Glomerular visceral epithelial cell (primary cell): ENCODE data around the gene TBX1.
A peak's percentile ranks its signal among the peaks of the same experiment; 100 is the strongest.
"Not testable (repeated sequence)": the region's sequence is repeated elsewhere in the genome, so short reads cannot be mapped to it uniquely, and the experiment has no call there.

Experiments used
- DNase-seq: peaks from one replicate; pipeline ENCODE4 v3.0.0-alpha.2; 2016; ENCODE audit errors: extremely low spot score

Gene TBX1

DNA sequence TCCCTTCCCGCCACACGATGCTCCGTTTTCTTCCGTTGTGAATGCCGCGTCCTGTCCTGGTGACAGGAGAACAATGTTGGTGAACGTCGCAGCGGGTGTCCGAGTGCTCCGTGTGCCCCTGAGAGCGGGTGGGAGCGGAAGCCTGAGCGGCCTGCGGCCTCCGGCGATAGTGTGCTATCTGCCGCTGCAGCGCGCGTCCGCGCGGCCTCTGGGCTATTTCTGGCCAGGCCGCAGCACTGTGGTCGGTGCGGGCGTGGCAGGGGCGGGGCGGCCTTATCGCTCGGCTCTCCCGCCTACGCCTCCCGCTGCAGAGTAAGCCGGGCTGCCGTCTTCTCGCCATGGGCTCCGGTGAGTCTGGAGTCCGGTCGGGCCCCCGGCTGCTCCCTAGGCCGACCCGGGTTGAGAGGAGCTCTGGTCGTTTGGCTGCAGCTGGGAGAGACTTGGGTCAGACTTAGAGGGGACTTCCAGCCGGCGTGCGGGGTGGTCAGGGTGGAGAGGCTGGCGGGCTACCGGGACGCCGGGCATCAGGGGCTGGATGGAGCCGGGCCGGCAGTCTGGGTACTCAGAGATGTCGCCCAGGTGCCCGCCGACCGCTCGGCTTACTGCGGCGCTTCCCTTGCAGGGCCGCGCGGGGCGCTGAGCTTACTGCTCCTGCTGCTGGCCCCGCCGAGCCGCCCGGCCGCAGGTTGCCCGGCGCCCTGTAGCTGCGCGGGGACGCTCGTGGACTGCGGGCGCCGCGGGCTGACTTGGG is 37.2 kb upstream of the TBX1 start, which contains the start of gene GP1BB:
GP1BB (plus strand) TSS at position 308 of the 751 bp plus-strand sequence; CDS start at position 339, 31 bp downstream.
- peak; percentile 26 for DNase-seq

DNA sequence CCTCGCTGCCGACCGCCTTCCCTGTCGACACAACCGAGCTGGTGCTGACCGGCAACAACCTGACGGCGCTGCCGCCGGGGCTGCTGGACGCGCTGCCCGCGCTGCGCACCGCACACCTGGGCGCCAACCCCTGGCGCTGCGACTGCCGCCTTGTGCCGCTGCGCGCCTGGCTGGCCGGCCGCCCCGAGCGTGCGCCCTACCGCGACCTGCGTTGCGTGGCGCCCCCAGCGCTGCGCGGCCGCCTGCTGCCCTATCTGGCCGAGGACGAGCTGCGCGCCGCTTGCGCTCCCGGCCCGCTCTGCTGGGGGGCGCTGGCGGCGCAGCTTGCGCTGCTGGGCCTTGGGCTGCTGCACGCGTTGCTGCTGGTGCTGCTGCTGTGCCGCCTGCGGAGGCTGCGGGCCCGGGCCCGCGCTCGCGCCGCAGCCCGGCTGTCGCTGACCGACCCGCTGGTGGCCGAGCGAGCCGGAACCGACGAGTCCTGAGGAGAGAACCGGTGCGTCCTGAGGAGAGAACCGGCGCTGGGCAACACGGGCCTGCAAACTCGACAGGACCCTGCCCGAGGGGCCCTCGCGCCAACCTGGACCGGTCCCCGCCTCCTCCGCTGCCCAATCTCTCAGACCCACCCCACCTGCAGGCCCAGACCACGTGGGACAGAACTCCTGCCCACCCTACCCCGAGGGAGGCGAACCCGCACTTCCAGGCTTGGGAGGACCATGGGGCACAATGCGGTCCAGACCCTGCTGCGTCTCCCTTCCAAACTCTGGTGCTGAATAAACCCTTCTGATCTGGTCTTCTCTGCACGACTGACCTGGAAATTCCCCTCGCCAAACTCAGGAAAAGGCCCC is 36.4 kb upstream of the TBX1 start:
- peak; percentile 34 for DNase-seq

GRCh38 chr22:19724927-19725661 is 35.5 kb upstream of the TBX1 start:
- DNase-seq, result no peak

DNA sequence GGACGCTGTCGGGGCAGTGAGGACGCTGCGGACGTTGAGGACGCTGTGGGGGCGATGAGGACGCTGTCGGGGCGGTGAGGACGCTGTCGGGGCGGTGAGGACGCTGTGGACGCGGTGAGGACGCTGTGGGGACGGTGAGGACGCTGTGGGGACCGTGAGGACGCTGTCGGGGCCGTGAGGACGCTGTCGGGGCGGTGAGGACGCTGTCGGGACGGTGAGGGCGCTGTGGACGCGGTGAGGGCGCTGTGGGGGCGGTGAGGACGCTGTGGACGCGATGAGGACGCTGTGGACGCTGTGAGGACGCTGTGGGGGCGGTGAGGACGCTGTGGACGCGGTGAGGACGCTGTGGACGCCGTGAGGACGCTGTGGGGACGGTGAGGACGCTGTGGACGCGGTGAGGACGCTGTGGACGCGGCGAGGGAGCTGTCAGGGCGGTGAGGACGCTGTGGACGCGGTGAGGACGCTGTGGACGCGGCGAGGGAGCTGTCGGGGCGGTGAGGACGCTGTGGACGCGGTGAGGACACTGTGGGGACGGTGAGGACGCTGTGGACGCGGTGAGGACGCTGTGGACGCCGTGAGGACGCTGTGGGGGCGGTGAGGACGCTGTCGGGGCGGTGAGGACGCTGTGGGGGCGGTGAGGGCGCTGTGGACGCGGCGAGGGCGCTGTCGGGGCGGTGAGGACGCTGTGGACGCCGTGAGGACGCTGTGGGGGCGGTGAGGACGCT is 34.4 kb upstream of the TBX1 start:
- not testable (repeated sequence) for DNase-seq

DNA sequence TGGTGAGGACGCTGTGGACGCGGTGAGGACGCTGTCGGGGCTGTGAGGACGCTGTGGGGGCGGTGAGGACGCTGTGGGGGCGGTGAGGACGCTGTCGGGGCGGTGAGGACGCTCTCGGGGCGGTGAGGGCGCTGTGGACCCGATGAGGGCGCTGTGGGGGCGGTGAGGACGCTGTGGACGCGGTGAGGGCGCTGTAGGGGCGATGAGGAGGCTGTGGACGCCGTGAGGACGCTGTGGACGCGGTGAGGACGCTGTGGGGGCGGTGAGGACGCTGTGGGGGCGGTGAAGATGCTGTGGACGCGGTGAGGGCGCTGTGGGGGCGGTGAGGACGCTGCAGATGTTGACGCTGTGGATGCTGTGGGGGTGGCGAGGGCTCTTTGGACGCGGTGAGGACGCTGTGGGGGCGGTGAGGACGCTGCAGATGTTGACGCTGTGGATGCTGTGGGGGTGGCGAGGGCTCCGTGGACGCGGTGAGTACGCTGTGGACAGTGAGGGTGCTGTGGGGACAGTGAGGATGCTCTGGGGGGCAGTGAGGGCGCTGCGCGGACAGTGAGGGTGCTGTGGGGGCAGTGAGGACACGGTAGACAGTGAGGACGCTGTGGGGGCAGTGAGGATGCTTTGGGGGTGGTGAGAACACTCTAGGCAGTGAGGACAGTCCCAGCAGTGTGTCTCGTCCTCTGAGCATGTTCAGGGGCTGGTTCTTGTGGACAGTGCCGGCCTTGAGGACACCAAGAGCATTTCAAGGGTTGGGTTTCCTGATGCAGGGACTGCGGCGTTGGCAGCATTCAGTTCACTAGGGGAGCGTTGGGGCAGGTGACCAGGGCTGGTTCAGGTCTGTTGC is 33.0 kb upstream of the TBX1 start:
- no peak for DNase-seq

DNA sequence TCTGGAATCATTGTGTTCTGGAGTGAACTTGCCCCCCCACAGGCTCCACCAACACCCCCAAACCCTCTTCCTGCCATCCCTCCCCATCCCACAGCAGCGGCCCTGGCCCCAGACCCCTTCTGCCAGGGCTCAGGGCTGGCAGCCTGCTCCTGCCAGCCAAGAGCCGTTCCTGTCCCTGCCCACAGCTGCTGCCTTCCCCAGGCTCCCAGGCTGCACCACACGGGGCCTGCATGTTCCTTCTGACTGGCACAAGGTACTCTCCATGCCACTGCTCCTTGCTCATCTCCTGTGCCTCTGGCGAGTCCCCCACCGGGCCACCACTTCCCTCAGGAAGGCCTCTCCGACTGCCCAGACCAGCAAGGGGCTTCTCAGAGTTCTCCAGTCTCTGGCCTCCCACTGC is 32.3 kb upstream of the TBX1 start:
- no peak for DNase-seq

GRCh38 chr22:19728836-19729235 is 31.7 kb upstream of the TBX1 start:
- no peak for DNase-seq

DNA sequence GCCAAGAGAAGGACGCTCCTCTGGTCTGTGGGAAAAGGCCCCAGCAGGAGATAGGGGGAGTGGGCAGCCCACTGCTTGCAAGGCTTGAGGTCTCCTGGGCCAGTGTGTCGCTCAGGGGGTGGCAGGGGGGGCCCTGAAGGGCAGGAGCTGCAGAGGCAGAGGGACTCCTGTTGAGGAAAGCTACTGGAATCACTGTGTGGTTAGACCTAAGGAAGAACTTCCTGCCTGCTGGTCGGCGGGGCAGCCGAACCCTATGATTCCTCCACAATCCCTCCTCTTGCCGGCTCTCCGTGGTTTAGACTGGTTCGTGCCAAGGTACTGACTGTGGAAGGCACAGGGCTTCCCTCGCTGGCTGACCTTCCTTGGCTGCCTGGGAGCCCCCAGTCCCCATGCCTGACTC is 31.1 kb upstream of the TBX1 start:
- DNase-seq, result no peak

DNA sequence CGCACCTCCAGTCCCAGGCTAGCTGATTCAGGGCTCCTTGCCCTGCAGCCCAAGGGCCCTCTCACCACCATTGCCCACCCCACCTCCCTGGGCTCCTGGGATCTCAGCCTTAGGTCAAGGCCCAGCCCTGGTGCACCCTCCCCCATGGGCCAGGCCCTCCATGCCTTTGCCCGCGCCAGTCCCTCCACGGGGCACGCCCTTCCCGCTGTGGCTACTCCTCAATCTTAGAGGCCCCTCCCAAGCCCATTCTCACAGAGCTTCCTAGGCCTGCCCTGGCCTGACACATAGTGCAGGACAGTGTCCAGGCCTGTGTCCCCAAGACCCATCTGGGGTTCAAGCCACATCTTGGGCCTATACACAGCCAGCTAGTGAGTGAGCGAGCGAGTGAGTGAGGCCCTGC is 30.4 kb upstream of the TBX1 start:
- DNase-seq, result no peak

DNA sequence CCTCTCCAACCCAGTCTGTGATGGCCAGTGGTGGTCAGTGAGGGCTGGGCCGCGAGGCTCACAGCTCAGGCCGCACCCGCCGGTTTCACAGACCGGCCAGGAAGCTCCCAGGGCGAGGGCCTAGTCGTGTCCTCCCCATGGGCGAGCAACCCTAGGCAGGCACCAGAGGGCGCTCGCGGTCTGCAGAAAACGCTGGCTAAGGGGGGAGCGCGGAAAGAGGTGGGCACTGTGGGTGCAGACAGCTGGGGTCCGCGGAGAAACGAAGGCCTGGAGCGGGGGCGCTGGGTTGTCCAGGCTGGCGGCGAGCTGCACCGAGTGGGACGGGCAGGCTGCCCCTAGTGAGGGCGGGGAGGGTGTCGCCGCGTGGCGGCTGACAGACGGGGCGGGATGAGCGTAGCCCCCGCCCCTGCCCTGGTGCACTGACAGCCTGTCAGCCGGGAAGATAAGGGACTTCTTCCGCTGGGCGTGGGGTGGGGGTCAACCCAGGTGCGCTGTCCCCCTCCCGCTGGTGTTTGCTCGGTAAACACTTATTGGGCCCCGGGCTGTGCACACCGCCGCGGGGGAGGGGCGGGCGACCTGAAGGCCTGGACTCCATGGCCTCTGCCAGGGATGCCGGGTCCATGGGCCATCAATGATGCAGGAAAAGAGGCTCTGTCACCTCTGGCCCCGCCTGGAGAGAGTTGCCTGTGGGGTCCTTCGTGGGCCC is 29.8 kb upstream of the TBX1 start:
- DNase-seq, result peak; percentile 66

DNA sequence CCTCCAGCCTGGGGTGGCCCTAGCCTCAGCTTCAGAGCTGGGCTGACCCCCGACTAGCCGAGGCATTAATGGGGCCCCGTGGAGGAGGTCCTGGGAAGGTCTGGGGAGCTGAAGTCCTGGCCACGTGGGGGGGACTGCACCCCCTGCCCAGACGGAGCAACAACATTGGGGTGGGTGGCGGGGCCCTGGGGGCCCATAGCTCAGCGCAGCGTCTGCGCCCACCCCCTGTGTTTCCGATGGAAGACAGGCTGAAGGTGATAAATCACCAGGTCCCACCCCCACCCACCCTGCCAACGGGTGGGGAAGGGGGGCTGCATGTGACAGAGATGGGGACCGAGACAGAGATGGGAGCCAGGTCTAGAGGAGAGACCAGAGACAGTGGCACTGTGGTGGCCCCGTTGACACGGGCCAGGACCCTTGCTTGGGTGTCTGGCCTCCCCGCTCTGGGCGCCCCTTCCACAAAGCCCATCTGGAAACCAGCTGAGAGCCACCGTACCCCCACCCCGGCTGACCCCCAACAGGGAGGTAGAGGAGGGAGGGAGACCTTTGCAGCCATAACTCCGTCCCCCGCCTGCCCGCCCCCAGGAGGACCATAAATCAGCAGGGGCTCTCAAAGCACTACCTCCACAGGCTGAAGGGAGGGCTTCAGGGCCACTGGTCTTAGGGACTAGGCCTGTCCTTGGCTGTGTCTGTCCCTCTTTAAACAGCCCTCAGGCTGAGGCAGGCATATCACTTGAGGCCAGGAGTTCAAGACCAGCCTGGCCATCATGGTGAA is 29.0 kb upstream of the TBX1 start:
- DNase-seq, result no peak

GRCh38 chr22:19732403-19733113 is 28.0 kb upstream of the TBX1 start:
- DNase-seq, result no peak

GRCh38 chr22:19733755-19734154 is 26.8 kb upstream of the TBX1 start:
- no peak for DNase-seq

DNA sequence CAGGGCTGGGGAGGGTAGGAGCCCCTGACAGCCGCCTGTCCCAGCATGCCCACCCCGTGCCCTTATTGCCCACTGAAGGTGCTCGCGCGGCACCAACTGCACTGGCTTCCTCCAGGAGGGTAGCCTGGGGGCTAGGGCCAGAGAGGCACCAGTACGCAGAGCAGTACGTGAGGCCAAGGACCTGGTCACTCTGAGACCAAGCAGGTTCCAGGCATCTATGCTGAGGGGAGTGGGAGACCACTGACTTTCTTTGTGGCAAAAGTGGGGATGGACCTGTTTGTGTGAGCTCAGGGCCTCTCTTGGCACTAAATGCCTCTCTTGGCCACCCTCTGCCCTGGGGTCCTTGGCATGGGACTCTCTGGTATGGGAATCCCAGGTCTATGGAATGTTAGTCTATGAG is 26.4 kb upstream of the TBX1 start:
- DNase-seq, result no peak

- DNase-seq, result no peak
Measured at GRCh38 chr22:19734837-19735382, 25.7 kb upstream of the TBX1 start.

DNA sequence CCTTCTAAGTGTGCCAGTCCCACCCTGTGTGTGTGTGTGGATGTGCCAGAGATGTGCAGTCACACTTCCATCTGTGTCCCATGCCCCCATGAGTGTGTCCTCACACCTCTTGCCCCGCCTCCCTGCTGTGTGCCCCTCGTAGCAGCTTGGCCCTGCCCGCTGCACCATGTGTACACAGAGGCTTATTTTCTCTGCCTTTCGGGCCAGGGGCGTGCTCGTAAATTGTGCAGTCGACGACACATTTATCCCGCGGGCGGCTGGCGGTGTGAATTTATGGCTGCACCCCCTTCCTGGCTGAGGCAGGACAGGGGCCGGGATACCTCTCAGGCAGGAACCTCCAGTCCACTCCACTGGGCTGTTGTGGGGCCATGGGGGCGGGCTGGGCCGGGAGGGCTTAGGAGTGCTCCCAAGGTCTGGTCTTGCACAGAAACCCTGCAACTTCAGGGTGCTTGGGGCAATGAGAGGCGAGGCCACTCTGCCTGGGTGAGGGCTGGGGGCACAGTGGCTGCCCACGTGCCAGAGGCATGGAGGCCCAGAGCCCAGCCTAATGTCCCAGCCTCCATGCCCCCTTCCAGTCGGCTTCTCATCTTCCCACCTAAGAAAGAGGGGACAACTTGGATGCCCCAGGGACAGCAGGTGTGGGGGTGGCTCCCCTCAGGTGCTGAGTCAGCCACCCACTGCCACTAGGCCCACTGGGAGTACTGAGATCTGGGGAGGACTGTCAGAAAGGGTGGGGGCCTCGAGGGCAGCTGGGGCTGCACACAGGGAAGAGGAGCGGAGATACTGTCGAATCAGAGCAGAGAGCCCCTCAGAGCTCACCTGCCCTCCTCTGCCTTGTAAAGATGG is 24.7 kb upstream of the TBX1 start:
- no peak for DNase-seq

GRCh38 chr22:19737846-19738663 is 22.5 kb upstream of the TBX1 start:
- no peak for DNase-seq
